RKO (cell line): ENCODE data around the gene DUSP1.

Experiments used
- DNase-seq: peaks from one replicate; pipeline ENCODE4 v3.0.0-alpha.2; 2016; ENCODE audit warnings: low spot score

DUSP1 gene

DNA sequence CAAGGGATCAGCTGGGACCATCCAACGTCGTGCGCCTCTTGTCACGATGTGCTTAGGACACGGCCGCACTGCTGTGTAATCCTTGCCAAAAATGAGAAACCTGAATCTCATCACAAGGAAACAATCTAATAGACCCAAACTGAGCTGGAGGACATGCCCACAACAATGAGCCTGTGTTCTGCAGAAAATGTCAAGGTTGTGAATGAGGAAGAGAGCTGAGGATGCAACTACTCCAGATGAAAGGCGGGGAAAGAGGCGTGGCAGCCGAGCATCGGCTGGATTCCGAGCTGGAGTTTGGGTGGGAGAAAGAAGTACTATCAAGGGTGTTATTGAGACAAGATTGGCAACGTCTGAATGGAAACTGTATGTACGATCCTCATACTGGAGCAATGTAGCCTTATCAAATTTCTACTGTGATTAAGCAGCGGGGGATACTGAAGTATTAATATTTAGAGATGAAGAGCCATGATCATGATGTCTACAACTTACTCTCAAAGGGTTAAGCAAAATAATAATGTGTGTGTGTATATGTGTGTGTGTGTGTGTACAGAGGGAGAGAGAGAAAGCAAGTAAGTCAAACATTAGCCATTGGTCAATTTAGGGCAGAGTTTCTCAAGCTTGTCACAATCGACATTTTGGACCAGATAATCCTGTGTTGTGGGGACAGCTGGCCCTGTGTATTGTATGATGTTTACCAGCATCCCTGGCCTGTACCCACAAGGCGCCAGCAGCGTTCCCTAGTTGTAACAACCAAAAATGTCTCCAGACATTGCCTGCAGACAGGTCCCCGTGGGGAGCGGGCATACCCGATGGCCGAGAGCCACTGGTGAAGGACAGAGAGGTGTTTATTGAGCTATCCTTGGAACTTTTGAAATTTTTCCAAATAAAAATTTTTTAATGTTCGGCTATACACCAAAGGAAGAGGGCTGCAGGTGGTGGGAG, 46.5 kb downstream of the DUSP1 start:
- no peak for DNase-seq

DNA sequence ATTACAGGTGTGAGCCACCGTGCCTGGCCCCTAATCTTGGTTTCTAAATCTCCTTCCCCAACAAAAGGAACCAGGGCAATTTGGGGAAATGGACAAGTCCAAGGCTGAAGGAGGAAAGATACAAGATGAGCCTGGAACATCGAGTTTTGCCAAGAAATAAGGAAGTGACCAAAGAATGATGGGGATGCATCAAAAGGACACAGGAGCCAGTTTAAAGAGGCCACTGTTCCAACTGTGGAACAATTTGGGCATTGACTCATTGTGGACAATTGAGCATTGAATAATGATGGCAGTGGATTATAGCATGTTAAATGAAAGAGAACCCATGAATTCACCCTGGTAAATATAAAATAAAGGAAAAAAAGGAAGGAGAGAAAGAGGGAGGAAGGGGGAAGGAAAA, 47.5 kb downstream of the DUSP1 start:
- no peak for DNase-seq

DNA sequence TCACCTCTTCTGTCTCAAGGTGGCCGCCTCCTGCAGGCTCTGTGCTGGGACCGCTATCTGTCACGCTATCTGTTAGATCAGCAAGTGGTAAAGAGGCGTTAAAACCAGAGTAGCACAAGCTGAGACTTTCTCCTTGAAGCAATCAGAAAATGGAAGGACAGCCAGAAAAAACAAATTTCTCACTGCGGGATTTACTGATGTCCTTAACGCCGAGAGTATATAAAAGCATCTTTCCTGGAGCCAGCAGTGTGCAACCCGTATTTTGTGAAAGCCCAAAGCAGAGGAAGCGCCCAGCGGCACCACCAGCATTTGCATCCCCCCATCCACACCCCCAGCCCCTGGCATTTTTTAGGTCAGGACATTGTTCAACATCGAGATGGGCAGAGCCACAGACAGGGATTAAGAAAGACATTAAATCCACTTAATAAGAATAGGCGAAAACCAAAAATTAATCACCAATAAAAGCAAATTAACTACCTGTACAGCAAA, 48.6 kb downstream of the DUSP1 start:
- DNase-seq = no peak

DNA sequence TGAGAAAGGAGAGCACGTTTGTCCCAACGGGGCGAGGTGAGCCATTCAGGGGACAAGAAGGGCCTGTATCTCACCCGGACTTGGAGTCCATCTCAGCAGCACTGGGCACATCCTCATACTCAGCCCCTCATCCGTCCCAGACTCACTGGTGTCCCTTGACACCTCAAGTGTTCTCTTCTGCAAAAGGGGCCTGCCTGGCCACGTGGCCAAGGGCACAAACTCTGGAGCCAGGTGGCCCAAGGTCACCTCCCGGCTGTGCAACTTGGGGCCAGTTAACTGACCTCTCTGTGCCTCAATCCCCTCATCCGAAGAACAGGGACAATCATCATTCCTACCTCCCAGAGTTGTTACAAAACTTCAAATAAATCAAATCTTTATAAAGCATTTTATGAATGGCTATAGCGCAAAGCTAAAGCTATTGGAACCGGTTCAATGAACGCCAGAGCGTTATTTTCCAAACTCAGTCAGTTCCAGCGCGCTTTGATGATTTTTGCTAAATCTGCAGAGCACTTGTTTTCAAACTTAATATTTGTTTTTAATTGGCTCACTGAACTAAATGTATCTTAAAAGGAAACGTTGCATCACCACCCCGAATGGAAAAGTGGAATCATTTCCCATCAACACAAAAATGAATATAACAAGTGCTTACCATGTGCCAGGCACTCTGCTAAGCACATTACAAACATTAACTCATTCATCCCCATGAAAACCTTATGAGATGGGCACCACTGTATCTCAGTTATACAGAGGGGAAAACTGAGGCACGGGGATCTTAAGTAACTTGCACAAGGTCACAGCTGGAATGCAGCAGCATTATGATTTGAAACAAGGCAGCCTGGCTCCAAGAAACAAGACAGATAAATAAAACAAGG, 49.3 kb downstream of the DUSP1 start:
- DNase-seq = no peak

DNA sequence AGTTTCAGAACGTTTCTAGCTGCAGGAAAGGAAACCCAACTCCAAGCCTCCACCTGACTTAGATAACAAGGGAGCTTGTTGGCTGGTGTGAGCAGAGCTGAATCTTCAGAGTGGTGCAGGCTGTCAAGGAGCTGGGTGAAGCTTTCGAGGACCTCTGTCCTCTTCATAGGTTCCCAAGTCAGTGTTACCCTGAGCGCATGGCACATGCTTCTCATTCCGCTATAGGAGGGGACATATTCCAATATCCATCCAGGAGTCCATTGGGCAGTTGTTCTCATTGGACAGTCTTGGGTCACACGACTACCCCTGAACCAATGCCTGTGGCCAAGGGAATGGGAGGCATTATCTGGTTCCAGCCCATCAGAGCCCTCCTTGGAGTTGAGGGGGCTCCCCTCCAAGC, 50.3 kb downstream of the DUSP1 start:
- no peak for DNase-seq

DNA sequence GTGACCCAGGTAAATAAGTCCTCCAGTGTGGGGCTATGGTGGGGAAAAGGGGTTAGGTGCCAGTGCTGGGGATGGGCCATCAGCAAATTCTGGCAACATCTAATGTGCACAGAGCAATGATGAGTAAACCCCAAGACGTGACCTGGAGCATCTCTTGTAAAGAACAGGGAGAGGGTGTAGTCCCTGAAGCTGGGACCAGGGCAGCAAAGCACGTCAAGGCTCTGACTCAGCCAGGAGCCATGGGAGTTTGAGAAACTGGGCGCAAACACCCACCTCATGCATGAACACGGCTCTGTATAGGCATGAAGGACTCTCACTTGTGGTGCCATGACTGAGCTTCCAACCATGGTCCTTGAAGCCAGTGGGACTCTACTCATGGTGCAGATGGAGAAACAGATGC, 51.8 kb downstream of the DUSP1 start:
- no peak for DNase-seq

DNA sequence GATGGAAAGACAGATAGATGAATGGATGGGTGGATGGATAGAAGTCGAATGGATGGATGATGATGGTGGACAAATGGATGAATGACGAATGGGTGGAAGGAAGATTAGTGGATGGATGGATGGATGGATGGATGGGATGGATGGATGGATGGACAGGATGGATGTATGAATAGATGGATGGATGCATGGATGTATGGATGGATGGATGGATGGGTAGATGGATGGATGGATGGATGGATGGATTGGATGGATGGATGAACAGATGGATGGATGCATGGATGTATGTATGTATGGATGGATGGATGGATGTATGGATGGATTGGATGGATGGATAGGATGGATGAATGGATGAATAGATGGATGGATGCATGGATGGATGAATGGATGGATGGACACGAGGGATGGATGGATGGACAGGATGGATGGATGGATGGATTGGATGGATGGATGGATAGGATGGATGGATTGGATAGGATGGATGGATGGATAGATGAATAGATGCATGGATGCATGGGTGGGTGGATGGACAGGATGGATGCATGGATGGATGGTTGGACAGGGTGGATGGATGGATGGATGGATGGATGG, 52.4 kb downstream of the DUSP1 start:
- no peak for DNase-seq
